ENCODE measurements around the gene ZNF556.

ZNF556 gene

DNA sequence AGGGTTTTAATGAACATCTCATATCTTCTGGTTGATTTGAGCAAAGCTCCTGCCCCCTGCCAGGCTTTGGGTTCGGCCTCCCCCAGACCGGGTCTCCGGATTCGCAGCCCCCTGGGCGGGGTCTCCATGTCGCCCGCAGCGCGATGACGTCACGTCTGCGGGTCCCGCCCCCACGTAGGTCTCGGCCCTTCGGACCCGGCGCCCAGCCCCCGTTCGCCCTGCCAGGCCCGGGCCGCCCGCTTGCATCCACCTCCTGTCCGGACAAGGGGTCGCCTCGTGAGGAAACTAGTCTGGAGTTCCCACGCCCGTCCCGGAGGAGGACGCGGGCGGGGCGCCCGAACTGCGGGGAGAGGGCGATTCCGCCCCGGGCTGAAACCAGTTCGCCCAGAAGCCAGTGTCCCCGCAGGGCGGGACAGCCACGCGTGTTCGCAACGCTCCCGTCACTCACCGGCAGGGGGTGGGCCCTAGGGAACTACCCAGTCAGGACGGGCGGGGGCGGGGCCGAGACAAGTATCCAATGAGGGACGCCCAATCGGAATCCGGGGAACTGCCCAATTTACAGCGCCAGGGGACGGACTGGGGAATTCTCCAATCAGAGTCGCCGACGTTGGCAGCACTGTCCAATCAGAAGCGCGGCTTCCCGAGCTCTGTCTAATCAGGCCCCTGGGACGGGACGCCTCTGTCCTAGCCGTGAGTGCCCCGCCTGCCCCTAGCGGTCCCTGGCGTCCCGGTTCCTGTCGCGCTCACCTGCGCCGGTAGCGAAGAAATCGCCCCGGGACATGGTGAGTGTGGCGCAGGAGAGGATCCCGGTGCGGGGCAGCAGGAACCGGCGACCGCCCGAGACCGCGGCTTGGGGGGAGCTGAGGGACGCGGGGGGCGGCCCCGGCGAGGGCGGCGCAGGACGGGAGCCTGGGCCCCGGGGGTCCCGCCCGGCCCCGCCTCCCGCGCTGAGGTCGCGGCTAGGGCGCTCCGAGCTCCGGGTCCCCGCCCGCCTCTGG, 26.0 kb upstream of the ZNF556 start, which contains the start of gene ZNF555:
Gene ZNF555 (plus strand): TSS at position 682 of the 998 bp plus-strand sequence. CDS start 98 bp downstream, at position 780.
- peak within 1 kb of the TSS; percentile 66 for H3K4me3 ChIP-seq (ENCODE audit: low read depth, low read length)
- H3K36me3 ChIP-seq, result peaks cover 12% of the 10 kb centered on the region; the same call in 1 of the 2 replicates
- DNase-seq, result peak; percentile 99
- H3K27ac ChIP-seq, result peak within 1 kb of the TSS; percentile 90
- TF ChIP-seq, protein P1, sequence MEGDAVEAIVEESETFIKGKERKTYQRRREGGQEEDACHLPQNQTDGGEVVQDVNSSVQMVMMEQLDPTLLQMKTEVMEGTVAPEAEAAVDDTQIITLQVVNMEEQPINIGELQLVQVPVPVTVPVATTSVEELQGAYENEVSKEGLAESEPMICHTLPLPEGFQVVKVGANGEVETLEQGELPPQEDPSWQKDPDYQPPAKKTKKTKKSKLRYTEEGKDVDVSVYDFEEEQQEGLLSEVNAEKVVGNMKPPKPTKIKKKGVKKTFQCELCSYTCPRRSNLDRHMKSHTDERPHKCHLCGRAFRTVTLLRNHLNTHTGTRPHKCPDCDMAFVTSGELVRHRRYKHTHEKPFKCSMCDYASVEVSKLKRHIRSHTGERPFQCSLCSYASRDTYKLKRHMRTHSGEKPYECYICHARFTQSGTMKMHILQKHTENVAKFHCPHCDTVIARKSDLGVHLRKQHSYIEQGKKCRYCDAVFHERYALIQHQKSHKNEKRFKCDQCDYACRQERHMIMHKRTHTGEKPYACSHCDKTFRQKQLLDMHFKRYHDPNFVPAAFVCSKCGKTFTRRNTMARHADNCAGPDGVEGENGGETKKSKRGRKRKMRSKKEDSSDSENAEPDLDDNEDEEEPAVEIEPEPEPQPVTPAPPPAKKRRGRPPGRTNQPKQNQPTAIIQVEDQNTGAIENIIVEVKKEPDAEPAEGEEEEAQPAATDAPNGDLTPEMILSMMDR (IDR thresholded peaks at IDR 0.05; ENCODE audit: low read depth, low read length), result peak; percentile 67
- H3K27me3 ChIP-seq (ENCODE audit: insufficient read depth, low read depth, severe bottlenecking), result no peaks in the 10 kb centered on the region
- H3K9me3 ChIP-seq (ENCODE audit: severe bottlenecking), result peaks cover 12% of the 10 kb centered on the region

DNA sequence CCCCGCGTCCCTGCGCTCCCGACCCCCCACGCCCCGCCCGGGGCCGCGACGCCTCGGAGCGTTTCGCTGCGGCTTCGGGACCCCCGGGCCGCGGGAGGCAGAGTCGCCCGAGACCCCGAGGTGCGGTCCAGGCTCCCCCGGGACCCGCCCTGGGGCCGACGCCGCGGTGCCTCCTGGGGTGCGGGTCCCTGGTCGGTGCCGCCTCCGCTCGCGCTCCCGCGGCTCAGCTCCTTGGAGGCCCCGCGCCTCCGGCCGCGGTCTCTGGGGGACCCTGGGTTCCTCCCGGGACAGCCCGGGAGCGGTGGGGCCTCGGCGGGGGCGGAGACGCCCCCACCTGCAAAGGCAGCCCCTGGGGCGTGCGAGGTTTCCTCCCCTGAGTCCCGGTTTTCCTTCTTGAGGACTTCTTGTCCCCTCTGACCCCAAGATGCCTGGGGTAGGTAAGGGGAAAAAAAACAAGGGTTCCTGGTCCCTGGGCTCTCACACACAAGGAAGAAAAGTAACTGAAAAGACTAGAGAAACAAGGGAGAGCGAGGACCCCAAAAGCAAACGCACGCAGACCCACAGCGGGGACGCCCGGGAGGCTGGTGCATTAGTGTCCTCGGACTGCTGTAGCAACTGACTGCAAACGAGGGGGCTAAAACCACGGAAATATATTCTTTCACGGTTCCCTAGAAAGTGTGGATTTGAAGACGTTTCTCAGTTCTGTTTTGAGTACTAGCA, 25.1 kb upstream of the ZNF556 start:
- TF ChIP-seq, protein P1 (IDR thresholded peaks at IDR 0.05; ENCODE audit: low read depth, low read length), result no peak
- Histone ChIP-seq H3K4me3 (ENCODE audit: low read depth, low read length) (peak overlapping the region; percentile 66), H3K27ac (peak overlapping the region; percentile 54), H3K27me3 (ENCODE audit: insufficient read depth, low read depth, severe bottlenecking) (no peaks in the 10 kb centered on the region), H3K36me3 (peaks cover 5% of the 10 kb centered on the region; the same call in 1 of the 2 replicates), H3K9me3 (ENCODE audit: severe bottlenecking) (peaks cover 5% of the 10 kb centered on the region)
- DNase-seq, result no peak

GRCh38 chr19:2845107-2845506, 22.0 kb upstream of the ZNF556 start:
- TF ChIP-seq, protein P1 (IDR thresholded peaks at IDR 0.05; ENCODE audit: low read depth, low read length), result no peak
- H3K36me3 ChIP-seq, result peaks cover 8% of the 10 kb centered on the region
- H3K9me3 ChIP-seq (ENCODE audit: severe bottlenecking), result peaks cover 2% of the 10 kb centered on the region
- H3K4me3 ChIP-seq (ENCODE audit: low read depth, low read length), result no peak overlapping the region
- no peaks in the 10 kb centered on the region for H3K27me3 ChIP-seq (ENCODE audit: insufficient read depth, low read depth, severe bottlenecking)
- no peak overlapping the region for H3K27ac ChIP-seq
- DNase-seq, result no peak

DNA sequence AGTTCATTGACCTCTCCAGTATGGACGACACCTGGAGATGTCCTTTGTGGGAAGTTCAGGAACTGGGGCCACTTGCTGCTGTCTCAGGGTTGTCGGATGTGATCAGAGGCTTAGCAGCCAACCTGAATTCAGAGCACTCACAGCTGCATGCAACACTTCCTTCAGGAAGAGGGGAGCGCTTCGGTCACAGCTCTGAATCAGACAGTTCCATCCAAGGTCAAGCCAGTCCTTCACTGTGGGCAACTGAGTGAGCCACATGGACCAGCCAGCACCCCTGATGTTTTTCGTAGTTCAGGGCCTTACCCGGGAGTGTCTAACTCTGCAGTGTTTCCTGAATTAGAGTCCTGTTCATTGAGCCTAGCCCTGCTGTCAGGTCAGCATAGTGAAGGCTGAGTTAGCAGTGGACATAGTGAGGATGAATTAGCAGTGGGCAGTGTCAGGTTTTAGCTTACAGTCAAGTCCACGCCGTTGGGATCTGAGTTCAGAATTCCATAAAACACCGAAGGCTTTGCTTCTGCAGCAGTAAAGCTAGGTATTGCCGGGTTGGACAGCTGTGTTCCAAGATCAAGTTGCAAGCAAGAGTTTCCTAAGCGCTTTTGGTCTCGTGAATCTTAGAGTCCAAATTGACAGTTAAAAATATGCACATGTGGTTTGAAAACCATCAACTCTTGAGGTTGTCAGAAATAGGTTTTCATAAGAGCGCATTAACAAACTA, 20.8 kb upstream of the ZNF556 start:
- Histone ChIP-seq H3K36me3 (peaks cover 20% of the 10 kb centered on the region), H3K27me3 (ENCODE audit: insufficient read depth, low read depth, severe bottlenecking) (no peaks in the 10 kb centered on the region), H3K4me3 (ENCODE audit: low read depth, low read length) (no peak overlapping the region), H3K27ac (no peak overlapping the region), H3K9me3 (ENCODE audit: severe bottlenecking) (peaks cover 2% of the 10 kb centered on the region)
- TF ChIP-seq, protein P1 (IDR thresholded peaks at IDR 0.05; ENCODE audit: low read depth, low read length), result no peak
- no peak for DNase-seq

DNA sequence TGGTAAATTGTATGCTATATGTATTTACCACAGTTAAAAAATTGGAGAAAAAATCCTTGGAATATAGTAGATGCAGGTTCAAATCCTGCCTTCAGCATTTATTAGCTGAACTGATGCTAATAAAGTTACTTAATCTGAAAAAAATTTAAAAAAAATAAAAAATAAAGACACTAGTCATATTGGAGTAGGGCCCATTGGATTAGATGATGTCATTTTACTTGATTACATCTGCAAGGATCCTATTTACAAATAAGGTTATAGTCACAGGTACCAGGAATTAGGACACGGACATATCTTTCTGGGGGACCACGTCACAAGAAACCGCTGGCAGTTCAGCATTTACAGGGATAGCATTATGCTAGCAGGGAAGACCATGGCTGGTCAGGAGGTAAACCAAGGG, 19.6 kb upstream of the ZNF556 start:
- no peaks in the 10 kb centered on the region for H3K27me3 ChIP-seq (ENCODE audit: insufficient read depth, low read depth, severe bottlenecking)
- H3K27ac ChIP-seq, result no peak overlapping the region
- no peak overlapping the region for H3K4me3 ChIP-seq (ENCODE audit: low read depth, low read length)
- peaks cover 32% of the 10 kb centered on the region for H3K36me3 ChIP-seq
- peaks cover 14% of the 10 kb centered on the region for H3K9me3 ChIP-seq (ENCODE audit: severe bottlenecking)
- TF ChIP-seq, protein P1 (IDR thresholded peaks at IDR 0.05; ENCODE audit: low read depth, low read length), result no peak
- DNase-seq, result no peak
